Measurements from ENCODE around the gene ATP5IF1.

The ATP5IF1 gene

GRCh38 chr1:28235755-28236655 lies at the start of gene ATP5IF1:
Gene ATP5IF1, plus strand, starts transcription at chr1:28236124. Its CDS starts 60 bp downstream, at chr1:28236184.
- in situ Hi-C loops (cut with MboI; ENCODE audit: low sequenced_read_pairs) = no loop called here

- in situ Hi-C loops (cut with MboI; ENCODE audit: low sequenced_read_pairs) = no loop called here
Measured at GRCh38 chr1:28190337-28190979, 45.5 kb upstream of the ATP5IF1 start.

- in situ Hi-C loops (cut with MboI; ENCODE audit: low sequenced_read_pairs) = no loop called here
Measured at GRCh38 chr1:28190996-28191645, 44.8 kb upstream of the ATP5IF1 start.

DNA sequence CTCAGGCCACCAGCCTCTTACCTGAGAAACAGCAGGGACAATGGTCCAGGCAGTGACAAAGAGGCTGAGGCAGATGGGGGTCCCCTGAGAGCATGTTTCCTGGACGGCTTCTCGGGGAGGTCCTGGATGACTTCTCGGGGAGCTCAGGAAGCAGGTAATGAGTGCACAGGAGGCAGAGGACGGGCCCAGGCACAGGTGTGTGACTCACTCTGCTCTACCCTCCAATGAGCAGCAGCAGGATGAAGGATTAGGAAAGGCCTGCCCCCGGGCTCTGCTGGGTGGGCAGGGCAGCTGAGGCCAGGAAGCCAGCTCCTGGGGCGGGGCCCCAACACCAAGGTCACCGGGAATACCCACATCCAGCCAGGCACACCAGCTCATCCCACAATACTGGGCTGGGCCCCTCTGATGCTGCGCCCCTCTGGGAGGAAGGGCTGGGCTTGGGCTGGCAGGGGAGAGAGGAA lies 42.2 kb upstream of the ATP5IF1 start:
- in situ Hi-C loops (cut with MboI; ENCODE audit: low sequenced_read_pairs) = no loop called here

- in situ Hi-C loops (cut with MboI; ENCODE audit: low sequenced_read_pairs) = no loop called here
Measured at GRCh38 chr1:28194326-28195035, 41.4 kb upstream of the ATP5IF1 start.

GRCh38 chr1:28195780-28196179 lies 40.1 kb upstream of the ATP5IF1 start:
- in situ Hi-C loops (cut with MboI; ENCODE audit: low sequenced_read_pairs) = no loop called here

GRCh38 chr1:28196330-28196729 lies 39.6 kb upstream of the ATP5IF1 start:
- in situ Hi-C loops (cut with MboI; ENCODE audit: low sequenced_read_pairs) = no loop called here

DNA sequence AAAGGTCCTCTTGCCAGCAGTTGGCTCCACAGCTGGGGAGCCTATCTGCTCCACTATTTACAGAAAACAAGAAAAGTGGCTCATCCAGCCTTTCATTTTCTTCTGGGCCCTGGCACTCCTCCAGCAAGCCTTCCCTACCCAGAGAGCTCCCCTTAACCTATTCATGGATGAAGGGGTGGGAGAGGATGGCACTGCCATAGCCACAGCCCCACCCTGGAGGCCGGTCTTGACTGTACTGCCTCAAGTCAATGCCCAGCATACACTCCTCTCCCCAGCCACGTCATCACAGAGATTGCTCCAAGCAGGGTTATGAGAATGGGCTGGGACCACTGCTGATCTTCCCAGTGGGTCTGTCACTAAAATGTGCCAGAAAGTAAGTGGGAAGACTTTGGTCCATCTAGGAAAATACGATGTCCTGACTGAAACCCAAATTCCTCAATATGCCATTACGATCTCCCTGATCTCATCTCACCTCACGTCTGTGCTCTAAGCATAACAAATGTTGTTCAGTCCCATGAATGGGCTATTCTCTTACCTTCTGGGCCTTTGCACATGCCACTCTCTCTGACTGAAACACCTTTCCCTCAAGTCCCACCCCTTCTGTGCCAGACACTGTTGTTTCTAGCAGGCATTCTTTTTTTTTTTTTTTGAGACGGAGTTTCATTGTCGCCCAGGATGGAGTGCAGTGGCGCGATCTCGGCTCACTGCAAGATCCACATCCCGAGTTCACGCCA lies 38.1 kb upstream of the ATP5IF1 start:
- in situ Hi-C loops (cut with MboI; ENCODE audit: low sequenced_read_pairs) = no loop called here

- in situ Hi-C loops (cut with MboI; ENCODE audit: low sequenced_read_pairs) = loop anchor here (25.0 kb wide), 1 partner anchor 337 kb away; the partner anchor contains the start of gene THEMIS2
Measured at GRCh38 chr1:28199328-28200233, 36.3 kb upstream of the ATP5IF1 start.

GRCh38 chr1:28200234-28200873 lies 35.6 kb upstream of the ATP5IF1 start:
- in situ Hi-C loops (cut with MboI; ENCODE audit: low sequenced_read_pairs) = loop anchor here (25.0 kb wide), 1 partner anchor 338 kb away; the partner anchor contains the start of gene THEMIS2

- in situ Hi-C loops (cut with MboI; ENCODE audit: low sequenced_read_pairs) = loop anchor here (25.0 kb wide), 1 partner anchor 343 kb away; the partner anchor contains the start of gene THEMIS2
Measured at GRCh38 chr1:28205243-28205642, 30.7 kb upstream of the ATP5IF1 start.

- in situ Hi-C loops (cut with MboI; ENCODE audit: low sequenced_read_pairs) = loop anchor here (25.0 kb wide), 1 partner anchor 347 kb away; the partner anchor contains the start of gene THEMIS2
Measured at GRCh38 chr1:28208818-28209441, 27.0 kb upstream of the ATP5IF1 start.

DNA sequence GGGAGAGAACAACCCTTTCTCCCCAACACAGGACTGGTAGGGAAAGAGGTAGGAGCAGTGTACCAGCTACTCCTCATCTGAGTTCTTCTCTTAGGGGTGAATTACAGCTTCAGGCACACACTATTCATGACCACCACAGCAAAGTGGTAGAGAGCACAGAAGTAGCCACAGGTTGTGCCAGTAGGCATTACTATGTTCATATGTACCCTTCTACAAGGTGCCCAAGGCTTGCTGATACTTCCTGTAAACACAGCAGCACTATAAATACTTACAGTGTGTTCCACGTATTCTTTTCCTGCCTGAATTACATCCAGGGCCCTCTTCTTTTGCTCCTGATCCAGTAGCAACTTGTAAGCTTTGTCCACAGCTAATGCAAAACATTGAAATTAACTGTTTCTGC lies 26.2 kb upstream of the ATP5IF1 start:
- in situ Hi-C loops (cut with MboI; ENCODE audit: low sequenced_read_pairs) = loop anchor here (25.0 kb wide), 1 partner anchor 347 kb away; the partner anchor contains the start of gene THEMIS2

DNA sequence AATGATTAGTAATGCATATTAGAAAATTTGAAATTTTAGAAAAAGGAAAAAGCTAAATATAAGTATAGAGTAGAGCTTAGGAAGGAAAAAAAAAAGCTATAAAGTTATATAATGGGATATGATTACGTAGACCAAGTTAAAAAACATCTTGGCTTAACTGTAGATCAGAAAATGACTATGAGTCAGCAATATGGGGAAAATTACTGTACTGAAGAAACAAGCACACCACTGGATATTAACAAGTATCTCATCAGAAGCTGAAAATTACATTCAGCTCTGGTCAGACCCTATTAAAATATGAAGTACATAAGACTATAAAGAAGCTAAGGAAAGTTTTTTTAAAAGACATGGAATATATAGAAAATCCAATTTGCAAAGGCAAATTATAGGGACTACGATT lies 22.6 kb upstream of the ATP5IF1 start:
- in situ Hi-C loops (cut with MboI; ENCODE audit: low sequenced_read_pairs) = loop anchor here (25.0 kb wide), 1 partner anchor 351 kb away; the partner anchor contains the start of gene THEMIS2

- in situ Hi-C loops (cut with MboI; ENCODE audit: low sequenced_read_pairs) = no loop called here
Measured at GRCh38 chr1:28229089-28229488, 6.8 kb upstream of the ATP5IF1 start.

GRCh38 chr1:28229996-28230395 lies 5.9 kb upstream of the ATP5IF1 start:
- in situ Hi-C loops (cut with MboI; ENCODE audit: low sequenced_read_pairs) = no loop called here

DNA sequence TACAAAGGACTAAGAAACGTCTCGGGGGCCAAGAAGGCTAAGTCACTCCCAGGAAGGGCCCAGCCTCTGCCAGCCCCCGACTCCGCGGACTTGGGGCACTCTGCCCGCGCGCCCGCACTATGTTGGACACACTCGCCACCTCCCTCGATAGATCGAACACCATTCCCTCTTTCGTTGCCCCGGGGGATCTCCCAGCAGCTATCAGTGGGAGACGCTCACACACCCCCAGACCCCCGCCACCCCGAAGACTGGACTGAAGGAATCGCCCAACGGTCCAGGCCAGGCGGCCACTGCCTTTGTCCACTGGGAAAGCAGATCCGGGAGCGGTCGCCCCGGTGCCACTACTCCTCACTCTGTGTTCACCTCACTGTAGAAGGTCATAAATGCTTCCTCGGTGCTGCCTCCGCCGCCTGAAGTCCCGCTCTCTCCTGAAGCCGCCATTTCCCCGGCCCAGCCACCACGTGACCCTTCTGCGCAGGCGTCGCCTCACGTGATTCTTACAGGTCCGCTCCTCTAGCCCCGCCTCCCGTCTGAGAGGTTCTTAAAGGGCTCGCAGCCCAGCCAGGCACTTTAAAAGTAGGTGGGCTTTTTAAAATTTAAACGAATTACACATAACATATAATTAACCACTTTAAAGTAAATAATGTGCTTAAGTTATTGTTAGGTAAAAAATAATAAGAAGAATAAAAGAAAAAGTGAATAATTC lies 3.2 kb upstream of the ATP5IF1 start, which contains the start of gene DNAJC8:
Gene DNAJC8 (minus strand): TSS at position 472 of the 706 bp plus-strand sequence. CDS start 31 bp downstream, at position 441.
- in situ Hi-C loops (cut with MboI; ENCODE audit: low sequenced_read_pairs) = no loop called here

Data from HL-60/S4 treated with retinoic acid at 250 ng/mL for 4 days and 3 days (cell line).